ENCODE results near the gene TACO1.

The TACO1 gene

GRCh38 chr17:63601439-63602371 is 1.0 kb downstream of the TACO1 start:
- Histone ChIP-seq H3K36me3 (ENCODE audit: control insufficient read depth in 2 of 2, insufficient read depth in 1 of 2, low read length in 2 of 2) (peaks cover 39 to 42% of the 10 kb centered on the region in 2 experiments), H3K4me3 (ENCODE audit: low read depth, low read length) (peak overlapping the region; percentile 92), H3K4me1 (ENCODE audit: control insufficient read depth, insufficient read depth, low read length) (no peaks in the 10 kb centered on the region), H3K9me3 (ENCODE audit: control insufficient read depth, insufficient read depth, low read depth, low read length) (no peaks in the 10 kb centered on the region), H3K27ac (ENCODE audit: extremely low read depth, low read depth, low read length) (no peak overlapping the region; the same call in 1 of the 2 replicates)
- ChIA-PET CTCF (interaction anchor here (0.6 to 6.4 kb wide), 5 partner anchors 9 to 370 kb away, joined by 3 to 64 read pairs (median 4); no protein-coding TSS in a partner anchor), POLR2A (interaction anchor here (0.7 to 3.1 kb wide), 5 partner anchors 11 to 51 kb away, joined by 3 to 27 read pairs (median 11); partner anchors contain the start of genes DCAF7 and MAP3K3)
- TF ChIP-seq ZNF433 (tag by site-specific recombination; IDR thresholded peaks at IDR 0.05; ENCODE audit: low read depth), result no peak

GRCh38 chr17:63609816-63610573 is 9.3 kb downstream of the TACO1 start:
- H3K9me3 ChIP-seq (ENCODE audit: control insufficient read depth, insufficient read depth, low read depth, low read length), result no peaks in the 10 kb centered on the region
- ChIA-PET POLR2A (interaction anchor here (2.8 kb wide), 1 partner anchor 11 kb away, joined by 30 read pairs; the partner anchor contains the start of gene MAP3K3), CTCF (interaction anchor here (0.6 to 5.2 kb wide), 5 partner anchors 8 to 185 kb away, joined by 3 to 106 read pairs (median 28); partner anchors contain the start of genes MAP3K3 and TACO1)
- H3K27ac ChIP-seq (ENCODE audit: extremely low read depth, low read depth, low read length), result no peak overlapping the region
- no peak overlapping the region for H3K4me3 ChIP-seq (ENCODE audit: low read depth, low read length)
- H3K4me1 ChIP-seq (ENCODE audit: control insufficient read depth, insufficient read depth, low read length), result no peaks in the 10 kb centered on the region
- H3K36me3 ChIP-seq (ENCODE audit: control insufficient read depth in 2 of 2, insufficient read depth in 1 of 2, low read length in 2 of 2), result peaks cover 31 to 56% of the 10 kb centered on the region in 2 experiments
- TF ChIP-seq ZNF670 (tag by site-specific recombination; IDR thresholded peaks at IDR 0.05; ENCODE audit: low read depth) (no peak), KLF8 (tag by site-specific recombination; IDR thresholded peaks at IDR 0.05) (no peak), ZEB2 (tag by site-specific recombination; IDR thresholded peaks at IDR 0.05) (no peak), ZNF184 (tag by site-specific recombination; IDR thresholded peaks at IDR 0.05) (no peak), ZNF174 (tag by site-specific recombination; IDR thresholded peaks at IDR 0.05) (no peak), ZNF366 (tag by site-specific recombination; conservative IDR thresholded peaks at IDR 0.05) (no peak), ZNF350 (tag by site-specific recombination; IDR thresholded peaks at IDR 0.05) (no peak), YY1 (tag by site-specific recombination; IDR thresholded peaks at IDR 0.05) (no peak)
- TF ChIP-seq, protein P1, sequence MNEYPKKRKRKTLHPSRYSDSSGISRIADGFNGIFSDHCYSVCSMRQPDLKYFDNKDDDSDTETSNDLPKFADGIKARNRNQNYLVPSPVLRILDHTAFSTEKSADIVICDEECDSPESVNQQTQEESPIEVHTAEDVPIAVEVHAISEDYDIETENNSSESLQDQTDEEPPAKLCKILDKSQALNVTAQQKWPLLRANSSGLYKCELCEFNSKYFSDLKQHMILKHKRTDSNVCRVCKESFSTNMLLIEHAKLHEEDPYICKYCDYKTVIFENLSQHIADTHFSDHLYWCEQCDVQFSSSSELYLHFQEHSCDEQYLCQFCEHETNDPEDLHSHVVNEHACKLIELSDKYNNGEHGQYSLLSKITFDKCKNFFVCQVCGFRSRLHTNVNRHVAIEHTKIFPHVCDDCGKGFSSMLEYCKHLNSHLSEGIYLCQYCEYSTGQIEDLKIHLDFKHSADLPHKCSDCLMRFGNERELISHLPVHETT (tag by site-specific recombination; IDR thresholded peaks at IDR 0.05), result no peak
- TF ChIP-seq, protein P2, sequence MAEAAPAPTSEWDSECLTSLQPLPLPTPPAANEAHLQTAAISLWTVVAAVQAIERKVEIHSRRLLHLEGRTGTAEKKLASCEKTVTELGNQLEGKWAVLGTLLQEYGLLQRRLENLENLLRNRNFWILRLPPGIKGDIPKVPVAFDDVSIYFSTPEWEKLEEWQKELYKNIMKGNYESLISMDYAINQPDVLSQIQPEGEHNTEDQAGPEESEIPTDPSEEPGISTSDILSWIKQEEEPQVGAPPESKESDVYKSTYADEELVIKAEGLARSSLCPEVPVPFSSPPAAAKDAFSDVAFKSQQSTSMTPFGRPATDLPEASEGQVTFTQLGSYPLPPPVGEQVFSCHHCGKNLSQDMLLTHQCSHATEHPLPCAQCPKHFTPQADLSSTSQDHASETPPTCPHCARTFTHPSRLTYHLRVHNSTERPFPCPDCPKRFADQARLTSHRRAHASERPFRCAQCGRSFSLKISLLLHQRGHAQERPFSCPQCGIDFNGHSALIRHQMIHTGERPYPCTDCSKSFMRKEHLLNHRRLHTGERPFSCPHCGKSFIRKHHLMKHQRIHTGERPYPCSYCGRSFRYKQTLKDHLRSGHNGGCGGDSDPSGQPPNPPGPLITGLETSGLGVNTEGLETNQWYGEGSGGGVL (tag by site-specific recombination; IDR thresholded peaks at IDR 0.05), result no peak

DNA sequence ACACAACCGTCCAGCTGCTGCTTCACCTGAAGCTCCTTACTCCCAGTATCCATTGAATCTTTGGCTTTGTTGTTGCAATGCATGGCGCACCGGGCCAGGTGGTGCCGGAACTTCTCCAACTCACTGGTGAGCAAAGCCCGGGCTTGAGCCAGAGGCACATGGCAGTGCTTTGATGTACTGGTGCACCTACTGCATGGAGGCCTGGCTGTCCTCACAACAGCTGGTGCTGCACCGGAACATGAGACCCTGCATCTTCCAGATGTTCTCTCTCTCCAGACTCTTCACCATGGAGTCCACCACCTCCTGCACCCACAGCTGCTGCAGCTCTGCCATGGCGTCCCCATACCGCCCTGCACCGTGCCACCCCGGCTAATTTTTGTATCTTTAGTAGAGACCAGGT is 10.2 kb downstream of the TACO1 start:
- Histone ChIP-seq H3K27ac (ENCODE audit: extremely low read depth, low read depth, low read length) (0 out of 2 replicates have a peak overlapping the region, but pooled peaks have one; percentile 16), H3K4me1 (ENCODE audit: control insufficient read depth, insufficient read depth, low read length) (no peaks in the 10 kb centered on the region), H3K9me3 (ENCODE audit: control insufficient read depth, insufficient read depth, low read depth, low read length) (no peaks in the 10 kb centered on the region), H3K4me3 (ENCODE audit: low read depth, low read length) (no peak overlapping the region), H3K36me3 (ENCODE audit: control insufficient read depth in 2 of 2, insufficient read depth in 1 of 2, low read length in 2 of 2) (peaks cover 22 to 48% of the 10 kb centered on the region in 2 experiments)
- CTCF ChIA-PET, result interaction anchor here (1.2 to 5.2 kb wide), 8 partner anchors 9 to 204 kb away, joined by 4 to 106 read pairs (median 18); partner anchors contain the start of genes MAP3K3 and TACO1
- POLR2A ChIA-PET, result interaction anchor here (2.8 kb wide), 1 partner anchor 11 kb away, joined by 30 read pairs; the partner anchor contains the start of gene MAP3K3
- no peak for TF ChIP-seq CTCF (tag by site-specific recombination; IDR thresholded peaks at IDR 0.05)
- TF ChIP-seq ZNF654 (tag by site-specific recombination; IDR thresholded peaks at IDR 0.05; ENCODE audit: low read depth), result no peak
- no peak for TF ChIP-seq ZNF274 (IDR thresholded peaks at IDR 0.05; ENCODE audit: low read length)
- TF ChIP-seq ZNF274 (tag by site-specific recombination; IDR thresholded peaks at IDR 0.05; ENCODE audit: borderline replicate concordance), result no peak
- no peak for TF ChIP-seq ZXDB (tag by site-specific recombination; IDR thresholded peaks at IDR 0.05)
- TF ChIP-seq ZNF138 (tag by site-specific recombination; IDR thresholded peaks at IDR 0.05; ENCODE audit: borderline replicate concordance), result no peak
- TF ChIP-seq ZNF501 (tag by site-specific recombination; IDR thresholded peaks at IDR 0.05), result no peak
- no peak for TF ChIP-seq ZNF394 (tag by site-specific recombination; IDR thresholded peaks at IDR 0.05; ENCODE audit: borderline replicate concordance)
- no peak for TF ChIP-seq ZNF600 (tag by site-specific recombination; IDR thresholded peaks at IDR 0.05)
- no peak for TF ChIP-seq ZNF488 (tag by site-specific recombination; IDR thresholded peaks at IDR 0.05)
- TF ChIP-seq ZNF701 (tag by site-specific recombination; IDR thresholded peaks at IDR 0.05), result no peak
- TF ChIP-seq ZNF140 (tag by site-specific recombination; IDR thresholded peaks at IDR 0.05), result no peak
